Cardiac fibroblast (primary cell): ENCODE results near the gene NRP1.

ENCODE experiments used
- DNase-seq, 2 donors: peaks; one replicate each; pipeline versions ENCODE4 v3.0.0 to v3.0.0-alpha.2; 2010; ENCODE audit warnings: low read depth in 2 of 2
- H3K4me3 ChIP-seq, 2 donors: replicated peaks in 1 of 2; 1 replicate in 1 of 2; 2 replicates in 1 of 2; pipeline ENCODE4 v1.5.1; 2011; ENCODE audit warnings: low read depth in 2 of 2, low read length in 2 of 2, mild to moderate bottlenecking in 2 of 2, moderate library complexity in 1 of 2
- TF ChIP-seq, protein P1 (sequence below): IDR thresholded peaks from one replicate; pipeline ENCODE4 v1.5.1; 2011; ENCODE audit warnings: low read depth, mild to moderate bottlenecking, low read length, inconsistent platforms

NRP1 gene

GRCh38 chr10:33153251-33153967, 181.1 kb downstream of the NRP1 start:
- H3K4me3 ChIP-seq: no peak overlapping the region
- no peak for DNase-seq
- TF ChIP-seq, protein P1, sequence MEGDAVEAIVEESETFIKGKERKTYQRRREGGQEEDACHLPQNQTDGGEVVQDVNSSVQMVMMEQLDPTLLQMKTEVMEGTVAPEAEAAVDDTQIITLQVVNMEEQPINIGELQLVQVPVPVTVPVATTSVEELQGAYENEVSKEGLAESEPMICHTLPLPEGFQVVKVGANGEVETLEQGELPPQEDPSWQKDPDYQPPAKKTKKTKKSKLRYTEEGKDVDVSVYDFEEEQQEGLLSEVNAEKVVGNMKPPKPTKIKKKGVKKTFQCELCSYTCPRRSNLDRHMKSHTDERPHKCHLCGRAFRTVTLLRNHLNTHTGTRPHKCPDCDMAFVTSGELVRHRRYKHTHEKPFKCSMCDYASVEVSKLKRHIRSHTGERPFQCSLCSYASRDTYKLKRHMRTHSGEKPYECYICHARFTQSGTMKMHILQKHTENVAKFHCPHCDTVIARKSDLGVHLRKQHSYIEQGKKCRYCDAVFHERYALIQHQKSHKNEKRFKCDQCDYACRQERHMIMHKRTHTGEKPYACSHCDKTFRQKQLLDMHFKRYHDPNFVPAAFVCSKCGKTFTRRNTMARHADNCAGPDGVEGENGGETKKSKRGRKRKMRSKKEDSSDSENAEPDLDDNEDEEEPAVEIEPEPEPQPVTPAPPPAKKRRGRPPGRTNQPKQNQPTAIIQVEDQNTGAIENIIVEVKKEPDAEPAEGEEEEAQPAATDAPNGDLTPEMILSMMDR: no peak

DNA sequence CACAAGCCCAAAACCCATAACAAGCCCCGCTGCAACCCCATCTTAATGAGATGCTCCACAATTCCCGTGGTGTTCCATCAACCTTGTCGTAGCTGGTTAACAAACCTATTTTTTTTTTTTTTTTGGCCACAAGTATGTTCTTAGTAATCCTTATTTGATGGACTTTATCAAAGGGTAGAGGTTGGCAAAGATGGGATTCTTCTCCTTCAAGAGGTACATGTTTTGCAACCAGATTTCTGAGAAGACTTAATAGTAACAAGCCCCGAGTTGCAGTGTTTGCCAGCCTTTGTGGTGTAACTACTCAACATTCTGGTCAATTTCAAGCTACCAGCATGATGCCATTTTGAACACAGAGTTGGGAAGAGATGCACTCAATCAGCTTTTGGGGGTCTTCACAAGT, 181.7 kb downstream of the NRP1 start:
- no peak overlapping the region for H3K4me3 ChIP-seq

DNA sequence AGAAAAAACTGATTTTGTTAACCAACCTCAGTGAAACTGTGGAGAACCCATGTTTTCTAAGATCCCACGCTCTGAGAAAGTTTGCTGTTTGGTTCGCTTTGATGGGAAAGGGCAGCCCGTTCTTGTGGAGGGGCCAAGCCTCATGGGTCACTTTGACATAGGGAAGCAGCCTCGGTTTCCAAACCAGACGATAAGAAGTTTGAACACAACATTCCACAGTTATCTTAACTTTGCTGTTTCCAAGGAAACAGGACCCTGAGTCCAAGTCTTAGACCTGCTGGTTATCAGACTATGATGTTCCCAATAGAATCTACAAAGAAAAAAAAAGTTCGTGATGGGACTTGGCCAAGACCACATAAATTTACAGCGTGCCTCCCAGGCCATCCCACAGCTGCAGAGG, 182.3 kb downstream of the NRP1 start:
- TF ChIP-seq, protein P1: no peak
- no peak overlapping the region for H3K4me3 ChIP-seq
- peak in 1 of 2 donors; percentile 96 for DNase-seq

More for the DNA sequence above, 181.7 kb downstream of the NRP1 start:
- DNase-seq: peak in 1 of 2 donors; percentile 52
- TF ChIP-seq, protein P1: no peak

GRCh38 chr10:33151344-33151864, 183.1 kb downstream of the NRP1 start:
- no peak for DNase-seq
- TF ChIP-seq, protein P1: no peak
- no peak overlapping the region for H3K4me3 ChIP-seq

DNA sequence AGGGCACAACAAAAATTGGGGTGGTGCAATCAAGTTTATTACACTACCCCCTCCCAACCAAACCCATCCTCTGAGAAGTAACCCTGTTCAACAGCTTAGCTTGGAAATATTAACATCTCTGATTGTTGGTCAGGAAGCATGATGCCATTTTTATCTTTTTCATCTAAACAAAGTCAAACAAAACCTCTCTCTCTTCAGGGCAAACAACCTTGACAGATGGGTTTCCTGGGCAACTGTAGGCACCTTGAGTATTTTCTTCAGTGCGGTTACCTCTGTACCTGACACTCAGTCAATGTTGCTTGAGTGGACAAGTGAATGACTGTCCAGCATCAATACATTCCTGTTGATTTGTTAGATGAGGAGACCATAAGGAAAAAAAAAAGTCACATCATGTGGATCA, 183.6 kb downstream of the NRP1 start:
- no peak for DNase-seq
- TF ChIP-seq, protein P1: no peak
- no peak overlapping the region for H3K4me3 ChIP-seq

- DNase-seq: peak in 1 of 2 donors; percentile 83
- H3K4me3 ChIP-seq: no peak overlapping the region
- TF ChIP-seq, protein P1: no peak
These were observed 184.3 kb downstream of the NRP1 start for GRCh38 chr10:33150146-33150545.

GRCh38 chr10:33147013-33147310, 187.5 kb downstream of the NRP1 start:
- TF ChIP-seq, protein P1: no peak
- H3K4me3 ChIP-seq: no peak overlapping the region
- no peak for DNase-seq
